ENCODE data around the gene ZNF423.

GRCh38 chr16:49558451-49558850, 297.5 kb downstream of the ZNF423 start:
- no peak for TF ChIP-seq EZH2 (optimal IDR thresholded peaks at IDR 0.05; ENCODE audit: low read depth, low read length)
- no peak for TF ChIP-seq CTCF (IDR thresholded peaks at IDR 0.05; ENCODE audit: low read length)
- no peak for TF ChIP-seq EZH2phosphoT487 (IDR thresholded peaks at IDR 0.05; ENCODE audit: low read length)

Measured in MM.1S (cell line).